PC-3 (cell line): ENCODE results near the gene SEPTIN12.

Experiments
- CTCF ChIP-seq: fragments of 300-600 bp; sonication (generic); conservative IDR thresholded peaks from 2 replicates; pipeline ENCODE4 v1.5.1; 2017; ENCODE audit warnings: antibody characterized with exemption, low read depth, mild to moderate bottlenecking, low read length
- EZH2 ChIP-seq: fragments of 300-600 bp; sonication (generic); IDR thresholded peaks from one replicate; pipeline ENCODE4 v1.6.1; 2017; ENCODE audit warnings: antibody characterized with exemption, mild to moderate bottlenecking, low read length; ENCODE audit not compliant: unreplicated experiment
- EZH2phosphoT487 ChIP-seq: fragments of 300-600 bp; sonication (generic); IDR thresholded peaks from 2 replicates; pipeline ENCODE4 v1.6.1; 2018; ENCODE audit warnings: mild to moderate bottlenecking, antibody characterized with exemption, low read length, borderline replicate concordance

- no peak for TF ChIP-seq CTCF
- TF ChIP-seq EZH2phosphoT487 = no peak
- no peak for TF ChIP-seq EZH2
Measured at GRCh38 chr16:4814542-4815173, 26.5 kb upstream of the SEPTIN12 start.
